H1 (cell line): ENCODE data around the gene ARGLU1. TPM values are rescaled to one million over a fixed set of nuclear protein-coding genes. Genes with fewer than 3 reads are reported as not detected.

Experiments
- polyA plus RNA-seq, 7 experiments: library from polyadenylated mRNA; depleted of rRNA in 3 of 7; stranded (reverse) in 5 of 7; unstranded in 2 of 7; fragments of >200 nt in 5 of 7; fragments of 200-250 nt in 2 of 7; gene quantifications; 1 replicate in 5 of 7; 2 replicates in 1 of 7; 4 replicates in 1 of 7; pipeline versions ENCODE4 v1.2.1 to v1.2.3, GENCODE V29; 2011 to 2013; ENCODE audit warnings: missing spikeins in 2 of 7, mixed read lengths in 2 of 7
- total RNA-seq: library from RNA; stranded (reverse); fragmentation: NEBNext Ultra II Directional; extraction: Animal tissue kit (Norgen Biotek cat#: 25700); gene quantifications from 2 replicates; pipeline ENCODE4 v1.2.1, GENCODE V29; 2021
- TF ChIP-seq, protein P1 (sequence below): fragments of 300-600 bp; sonication (generic); IDR thresholded peaks from 2 replicates; pipeline ENCODE4 v1.7.1; 2012; ENCODE audit warnings: low read length, moderate library complexity, mild to moderate bottlenecking, inconsistent platforms; ENCODE audit not compliant: insufficient replicate concordance

The ARGLU1 gene
- total and polyA plus RNA-seq, 2 of the 8 experiments (the other 6 are each of a cell fraction or from before 2014, with no cell fraction given), result 47.8 to 84.9 TPM

DNA sequence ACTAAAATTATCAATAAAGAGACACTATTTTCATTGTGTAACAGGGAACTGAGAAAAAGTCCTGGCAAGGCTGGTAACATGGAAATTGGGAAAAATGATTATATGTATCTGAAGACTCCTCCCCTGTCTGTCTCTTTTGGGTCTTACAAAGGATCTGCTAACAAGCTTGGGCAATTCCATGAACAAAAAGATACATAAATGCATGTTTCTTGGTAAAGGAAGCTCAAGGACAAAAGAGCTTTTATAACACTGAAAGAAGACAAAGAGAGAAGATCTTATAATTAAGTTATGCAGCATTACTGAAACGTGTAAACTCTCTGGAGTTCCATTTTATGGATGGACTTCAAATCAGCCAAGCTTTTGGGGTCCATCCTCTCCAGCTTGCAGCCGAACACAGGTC lies 61.7 kb downstream of the ARGLU1 start (continued):
- TF ChIP-seq, protein P1, sequence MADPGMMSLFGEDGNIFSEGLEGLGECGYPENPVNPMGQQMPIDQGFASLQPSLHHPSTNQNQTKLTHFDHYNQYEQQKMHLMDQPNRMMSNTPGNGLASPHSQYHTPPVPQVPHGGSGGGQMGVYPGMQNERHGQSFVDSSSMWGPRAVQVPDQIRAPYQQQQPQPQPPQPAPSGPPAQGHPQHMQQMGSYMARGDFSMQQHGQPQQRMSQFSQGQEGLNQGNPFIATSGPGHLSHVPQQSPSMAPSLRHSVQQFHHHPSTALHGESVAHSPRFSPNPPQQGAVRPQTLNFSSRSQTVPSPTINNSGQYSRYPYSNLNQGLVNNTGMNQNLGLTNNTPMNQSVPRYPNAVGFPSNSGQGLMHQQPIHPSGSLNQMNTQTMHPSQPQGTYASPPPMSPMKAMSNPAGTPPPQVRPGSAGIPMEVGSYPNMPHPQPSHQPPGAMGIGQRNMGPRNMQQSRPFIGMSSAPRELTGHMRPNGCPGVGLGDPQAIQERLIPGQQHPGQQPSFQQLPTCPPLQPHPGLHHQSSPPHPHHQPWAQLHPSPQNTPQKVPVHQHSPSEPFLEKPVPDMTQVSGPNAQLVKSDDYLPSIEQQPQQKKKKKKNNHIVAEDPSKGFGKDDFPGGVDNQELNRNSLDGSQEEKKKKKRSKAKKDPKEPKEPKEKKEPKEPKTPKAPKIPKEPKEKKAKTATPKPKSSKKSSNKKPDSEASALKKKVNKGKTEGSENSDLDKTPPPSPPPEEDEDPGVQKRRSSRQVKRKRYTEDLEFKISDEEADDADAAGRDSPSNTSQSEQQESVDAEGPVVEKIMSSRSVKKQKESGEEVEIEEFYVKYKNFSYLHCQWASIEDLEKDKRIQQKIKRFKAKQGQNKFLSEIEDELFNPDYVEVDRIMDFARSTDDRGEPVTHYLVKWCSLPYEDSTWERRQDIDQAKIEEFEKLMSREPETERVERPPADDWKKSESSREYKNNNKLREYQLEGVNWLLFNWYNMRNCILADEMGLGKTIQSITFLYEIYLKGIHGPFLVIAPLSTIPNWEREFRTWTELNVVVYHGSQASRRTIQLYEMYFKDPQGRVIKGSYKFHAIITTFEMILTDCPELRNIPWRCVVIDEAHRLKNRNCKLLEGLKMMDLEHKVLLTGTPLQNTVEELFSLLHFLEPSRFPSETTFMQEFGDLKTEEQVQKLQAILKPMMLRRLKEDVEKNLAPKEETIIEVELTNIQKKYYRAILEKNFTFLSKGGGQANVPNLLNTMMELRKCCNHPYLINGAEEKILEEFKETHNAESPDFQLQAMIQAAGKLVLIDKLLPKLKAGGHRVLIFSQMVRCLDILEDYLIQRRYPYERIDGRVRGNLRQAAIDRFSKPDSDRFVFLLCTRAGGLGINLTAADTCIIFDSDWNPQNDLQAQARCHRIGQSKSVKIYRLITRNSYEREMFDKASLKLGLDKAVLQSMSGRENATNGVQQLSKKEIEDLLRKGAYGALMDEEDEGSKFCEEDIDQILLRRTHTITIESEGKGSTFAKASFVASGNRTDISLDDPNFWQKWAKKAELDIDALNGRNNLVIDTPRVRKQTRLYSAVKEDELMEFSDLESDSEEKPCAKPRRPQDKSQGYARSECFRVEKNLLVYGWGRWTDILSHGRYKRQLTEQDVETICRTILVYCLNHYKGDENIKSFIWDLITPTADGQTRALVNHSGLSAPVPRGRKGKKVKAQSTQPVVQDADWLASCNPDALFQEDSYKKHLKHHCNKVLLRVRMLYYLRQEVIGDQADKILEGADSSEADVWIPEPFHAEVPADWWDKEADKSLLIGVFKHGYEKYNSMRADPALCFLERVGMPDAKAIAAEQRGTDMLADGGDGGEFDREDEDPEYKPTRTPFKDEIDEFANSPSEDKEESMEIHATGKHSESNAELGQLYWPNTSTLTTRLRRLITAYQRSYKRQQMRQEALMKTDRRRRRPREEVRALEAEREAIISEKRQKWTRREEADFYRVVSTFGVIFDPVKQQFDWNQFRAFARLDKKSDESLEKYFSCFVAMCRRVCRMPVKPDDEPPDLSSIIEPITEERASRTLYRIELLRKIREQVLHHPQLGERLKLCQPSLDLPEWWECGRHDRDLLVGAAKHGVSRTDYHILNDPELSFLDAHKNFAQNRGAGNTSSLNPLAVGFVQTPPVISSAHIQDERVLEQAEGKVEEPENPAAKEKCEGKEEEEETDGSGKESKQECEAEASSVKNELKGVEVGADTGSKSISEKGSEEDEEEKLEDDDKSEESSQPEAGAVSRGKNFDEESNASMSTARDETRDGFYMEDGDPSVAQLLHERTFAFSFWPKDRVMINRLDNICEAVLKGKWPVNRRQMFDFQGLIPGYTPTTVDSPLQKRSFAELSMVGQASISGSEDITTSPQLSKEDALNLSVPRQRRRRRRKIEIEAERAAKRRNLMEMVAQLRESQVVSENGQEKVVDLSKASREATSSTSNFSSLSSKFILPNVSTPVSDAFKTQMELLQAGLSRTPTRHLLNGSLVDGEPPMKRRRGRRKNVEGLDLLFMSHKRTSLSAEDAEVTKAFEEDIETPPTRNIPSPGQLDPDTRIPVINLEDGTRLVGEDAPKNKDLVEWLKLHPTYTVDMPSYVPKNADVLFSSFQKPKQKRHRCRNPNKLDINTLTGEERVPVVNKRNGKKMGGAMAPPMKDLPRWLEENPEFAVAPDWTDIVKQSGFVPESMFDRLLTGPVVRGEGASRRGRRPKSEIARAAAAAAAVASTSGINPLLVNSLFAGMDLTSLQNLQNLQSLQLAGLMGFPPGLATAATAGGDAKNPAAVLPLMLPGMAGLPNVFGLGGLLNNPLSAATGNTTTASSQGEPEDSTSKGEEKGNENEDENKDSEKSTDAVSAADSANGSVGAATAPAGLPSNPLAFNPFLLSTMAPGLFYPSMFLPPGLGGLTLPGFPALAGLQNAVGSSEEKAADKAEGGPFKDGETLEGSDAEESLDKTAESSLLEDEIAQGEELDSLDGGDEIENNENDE, result no peak
